Measurements from ENCODE around the gene SNX13.
"Not testable (repeated sequence)": the region's sequence is repeated elsewhere in the genome, so short reads cannot be mapped to it uniquely, and the experiment has no call there.

SNX13 gene

DNA sequence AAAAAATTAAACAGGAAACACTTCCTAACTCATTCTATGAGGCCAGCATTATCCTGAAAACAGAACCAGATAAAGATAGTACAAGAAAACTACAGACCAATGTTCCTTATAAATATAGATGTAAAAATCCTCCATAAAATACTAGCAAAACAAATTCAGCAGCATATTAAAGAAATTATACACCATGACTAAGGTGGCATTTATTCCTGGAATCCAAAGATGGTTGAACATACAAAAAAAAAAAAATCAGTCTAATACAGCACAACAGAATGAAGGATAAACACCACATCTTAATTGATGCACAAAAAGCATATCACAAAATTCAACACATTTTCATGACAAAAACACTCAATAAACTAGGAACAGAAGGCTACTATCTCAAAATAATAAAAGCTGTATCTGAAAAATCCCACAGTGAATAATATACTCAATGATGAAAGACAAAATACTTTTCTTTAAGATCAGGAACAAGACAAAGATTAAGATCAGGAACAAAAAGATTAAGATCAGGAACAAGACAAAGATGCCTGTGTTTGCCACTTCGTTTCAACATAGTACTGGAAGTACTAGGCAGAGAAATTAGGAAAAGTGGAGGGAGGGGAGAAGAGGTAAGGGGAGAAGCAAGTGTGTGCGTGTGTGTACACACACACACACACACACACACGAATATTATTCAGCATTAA is 95.6 kb downstream of the SNX13 start:
- no peak for DNase-seq

DNA sequence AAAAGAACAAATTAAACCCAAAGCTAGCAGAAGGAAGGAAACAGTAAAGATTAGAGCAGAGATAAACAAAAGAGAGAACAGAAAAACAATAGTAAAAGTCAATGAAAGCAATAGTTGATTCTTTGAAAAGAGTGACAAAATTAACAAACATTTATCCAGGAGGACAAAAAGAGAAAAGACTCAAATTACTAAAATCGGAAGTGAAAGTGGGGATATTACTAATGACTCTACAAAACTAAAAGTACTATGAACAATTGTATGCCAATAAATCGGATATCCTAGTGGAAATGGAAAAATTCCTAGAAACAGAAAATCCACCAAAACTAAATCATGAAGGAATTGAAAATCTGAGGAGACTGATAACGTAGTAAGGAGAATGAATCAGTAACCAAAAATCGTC is 96.3 kb downstream of the SNX13 start:
- DNase-seq, result no peak

DNA sequence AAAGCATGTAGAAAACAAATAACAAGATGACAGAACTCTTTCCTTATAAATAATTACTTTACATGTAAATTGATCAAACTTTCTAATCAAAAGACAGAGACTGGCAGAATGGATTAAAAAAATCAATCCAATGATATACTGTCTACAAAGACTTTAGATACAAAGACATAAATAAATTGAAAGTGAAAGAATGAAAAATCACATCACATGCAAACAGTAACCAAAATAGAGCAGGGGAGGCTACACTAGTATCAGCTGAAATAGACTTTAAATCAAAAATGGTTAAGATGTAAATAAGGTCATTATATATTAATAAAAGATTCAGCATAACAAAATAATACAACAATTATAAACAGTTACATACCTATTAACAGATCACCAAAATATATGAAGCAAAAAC is 97.3 kb downstream of the SNX13 start:
- no peak for DNase-seq

DNA sequence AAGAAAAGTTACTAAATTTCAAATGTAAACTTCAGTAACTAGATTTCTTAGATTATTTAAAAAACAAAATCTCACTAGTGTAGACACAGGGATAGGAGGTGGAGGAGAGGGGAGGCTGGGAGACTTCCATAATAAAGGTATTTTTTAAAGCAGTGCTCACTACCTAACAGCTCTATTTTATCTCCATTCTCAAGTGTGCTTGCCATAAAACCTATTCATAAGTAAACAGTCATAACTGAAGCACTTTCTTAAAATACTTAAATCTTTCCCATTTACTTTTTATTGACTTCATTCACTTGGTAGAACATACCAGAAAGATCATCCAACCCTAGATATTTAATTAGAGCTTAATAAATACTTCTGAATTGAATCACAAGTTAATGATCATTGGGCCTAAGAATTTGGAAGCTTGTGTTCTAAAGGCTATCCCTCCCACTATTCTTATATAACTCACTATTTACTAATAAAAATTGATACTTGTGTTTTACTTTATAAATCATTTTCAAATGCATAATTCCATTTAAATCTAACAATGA is 107.4 kb downstream of the SNX13 start:
- DNase-seq, result no peak

DNA sequence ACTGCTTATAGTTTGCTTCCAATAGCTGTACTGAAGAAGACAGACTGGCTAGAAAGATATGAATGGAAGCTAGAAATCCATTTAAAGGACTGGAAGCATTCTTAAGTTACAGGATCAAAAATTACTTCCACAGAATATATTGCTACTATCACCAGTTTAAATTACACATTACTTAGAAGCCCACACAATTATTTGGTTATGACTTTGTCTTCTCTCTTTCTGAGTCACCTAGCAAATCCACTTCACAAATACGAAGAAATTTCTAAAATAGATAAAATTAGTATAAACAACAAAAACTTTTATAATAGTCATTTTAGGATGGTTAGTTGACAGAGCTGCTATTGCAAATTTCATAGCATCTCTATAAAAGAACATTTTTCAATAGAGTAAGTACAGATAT is 108.1 kb downstream of the SNX13 start:
- no peak for DNase-seq

DNA sequence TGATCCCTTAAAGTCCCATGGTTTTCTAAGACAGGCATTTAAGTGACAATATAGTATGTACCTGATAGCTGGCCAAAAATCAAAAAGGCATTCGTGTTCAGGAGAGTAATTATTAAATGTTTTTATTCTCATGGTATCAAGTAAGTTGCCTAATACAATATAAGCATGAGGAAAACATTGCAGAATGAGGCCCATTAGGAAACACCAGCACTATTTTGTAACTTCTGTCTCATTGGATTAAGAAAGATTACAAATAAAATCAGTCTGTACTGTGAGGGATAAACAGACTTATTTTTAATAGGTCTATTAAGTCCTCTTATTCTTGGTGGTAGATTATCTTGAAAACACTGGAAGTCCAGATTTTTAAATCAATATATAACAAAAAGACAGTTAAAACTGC is 110.1 kb downstream of the SNX13 start:
- no peak for DNase-seq

DNA sequence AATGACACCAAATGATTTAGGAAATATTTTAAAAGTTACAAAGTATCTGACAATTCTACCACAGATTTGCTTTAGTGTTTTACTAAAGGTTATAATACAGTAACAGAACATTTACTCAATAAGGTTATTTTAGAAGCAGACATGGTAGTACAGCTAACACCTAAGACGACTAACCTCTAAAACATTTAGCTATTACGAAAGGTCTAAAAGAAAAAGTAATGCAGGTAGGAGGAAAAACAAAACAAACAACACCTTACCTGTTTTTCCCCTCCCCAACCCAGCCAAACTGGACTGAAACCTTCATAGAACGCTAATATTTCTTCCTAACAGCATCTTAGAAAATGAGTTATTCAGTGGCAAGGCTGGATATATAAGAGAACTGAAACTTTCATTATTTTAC is 111.3 kb downstream of the SNX13 start:
- DNase-seq, result no peak

DNA sequence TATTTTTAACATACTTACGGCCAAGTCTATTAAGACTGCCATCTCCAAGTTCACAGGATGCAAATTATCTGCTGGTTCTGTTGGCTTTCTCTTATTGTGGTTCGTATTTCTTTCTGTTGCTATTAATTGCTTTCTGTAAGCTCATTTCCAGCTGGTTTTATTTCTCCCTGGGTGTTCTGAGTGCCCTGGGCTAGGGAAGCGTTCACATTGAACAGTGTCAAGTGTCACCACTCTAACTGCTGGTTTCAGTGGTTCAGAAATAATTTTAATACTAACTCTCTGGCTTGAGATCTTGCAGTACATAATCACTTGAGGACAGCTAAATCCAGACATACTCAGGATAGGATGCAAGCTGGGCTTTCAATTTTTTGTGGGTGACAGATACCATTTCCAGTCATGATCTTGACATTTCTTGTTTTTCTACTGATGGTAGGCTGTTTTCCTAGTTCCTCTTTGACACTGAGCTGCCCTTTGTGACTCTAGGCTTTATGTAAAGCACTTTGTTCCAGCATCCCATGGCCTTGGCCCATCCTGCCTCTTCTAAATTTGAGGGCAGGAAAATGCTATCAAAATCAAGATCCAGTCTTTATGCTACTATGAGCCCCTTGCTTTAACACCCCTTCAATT is 117.6 kb downstream of the SNX13 start:
- no peak for DNase-seq

DNA sequence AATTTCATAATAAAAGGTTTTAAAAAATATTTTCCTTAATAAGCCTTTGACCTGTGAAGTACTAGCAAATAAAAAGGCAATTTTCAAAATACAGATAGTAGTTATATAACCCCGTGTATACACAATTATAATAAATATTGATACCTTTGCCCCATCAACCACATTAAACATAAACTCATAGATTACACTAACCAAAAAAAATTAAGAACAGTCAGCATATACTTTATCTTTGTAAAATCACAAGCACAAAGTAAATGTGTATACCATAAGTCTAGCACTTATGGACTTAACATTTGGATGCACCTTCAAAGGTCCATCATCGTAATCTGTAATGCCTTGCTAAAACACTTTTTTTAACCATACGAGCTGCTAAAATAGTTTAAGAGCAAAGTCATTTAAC is 123.4 kb downstream of the SNX13 start:
- DNase-seq, result no peak

DNA sequence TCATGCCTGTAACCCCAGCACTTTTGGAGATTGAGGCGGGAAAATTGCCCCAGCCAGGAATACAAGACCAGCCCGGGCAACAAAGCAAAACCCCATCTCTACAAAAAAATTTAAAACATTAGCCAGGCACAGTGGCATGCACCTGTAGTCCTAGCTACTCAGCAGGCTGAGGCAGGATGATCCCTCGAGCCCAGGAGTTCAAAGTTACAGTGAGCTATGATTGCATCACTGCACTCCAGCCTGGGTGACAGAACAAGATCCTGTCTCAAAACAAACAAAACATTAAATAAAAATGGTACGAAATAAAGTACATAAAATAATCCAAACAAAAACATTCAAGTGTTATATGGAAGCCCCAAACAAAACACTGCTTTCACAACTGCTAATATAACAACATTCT is 125.0 kb downstream of the SNX13 start:
- no peak for DNase-seq

DNA sequence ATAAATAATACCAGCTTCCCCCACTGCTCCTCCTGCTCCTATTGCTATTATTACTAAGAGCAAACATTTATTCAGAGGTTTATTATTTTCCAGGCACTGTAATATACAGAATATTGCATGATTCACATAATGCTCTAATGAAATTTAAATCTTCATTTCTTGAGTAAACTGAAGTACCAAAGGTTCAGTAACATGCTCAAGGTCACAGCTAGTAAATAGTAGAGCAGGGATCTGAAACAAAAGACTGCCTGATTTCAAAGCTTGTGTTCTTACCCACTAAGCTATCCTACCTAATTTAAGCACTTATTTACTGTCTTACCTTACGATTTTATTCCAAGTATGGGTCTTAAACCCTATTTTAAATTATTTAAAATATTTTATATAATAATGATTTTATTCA is 126.2 kb downstream of the SNX13 start:
- DNase-seq, result no peak

DNA sequence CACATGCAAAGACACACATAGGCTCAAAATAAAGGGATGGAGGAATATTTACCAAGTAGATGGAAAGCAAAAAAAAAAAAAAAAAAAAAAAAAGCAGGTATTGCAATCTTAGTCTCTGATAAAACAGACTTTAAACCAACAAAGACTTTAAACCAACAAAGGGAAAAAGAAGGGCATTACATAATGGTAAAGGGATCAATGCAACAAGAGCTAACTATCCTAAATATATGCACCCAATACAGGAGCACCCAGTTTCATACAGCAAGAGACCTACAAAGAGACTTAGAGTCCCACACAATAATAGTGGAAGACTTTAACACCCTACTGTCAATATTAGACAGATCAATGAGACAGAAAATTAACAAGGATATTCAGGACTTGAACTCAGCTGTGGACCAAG is 131.1 kb downstream of the SNX13 start:
- not testable (repeated sequence) for DNase-seq

DNA sequence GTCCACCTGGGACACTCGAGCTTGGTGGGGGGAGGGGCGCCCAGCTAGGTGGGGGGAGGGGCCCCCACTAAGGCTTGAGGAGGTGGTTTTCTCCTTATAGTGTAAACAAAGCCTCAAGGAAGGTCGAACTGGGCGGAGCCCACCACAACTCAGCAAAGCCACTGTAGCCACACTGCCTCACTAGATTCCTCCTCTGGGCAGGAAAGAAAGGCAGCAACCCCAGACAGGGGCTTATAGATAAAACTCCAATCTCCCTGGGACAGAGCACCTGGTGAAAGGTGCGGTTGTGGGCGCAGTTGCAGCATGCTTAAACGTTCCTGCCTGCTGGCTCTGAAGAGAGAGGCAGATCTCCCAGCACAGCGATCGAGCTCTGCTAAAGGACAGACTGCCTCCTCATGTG is 133.1 kb downstream of the SNX13 start:
- DNase-seq, result no peak

DNA sequence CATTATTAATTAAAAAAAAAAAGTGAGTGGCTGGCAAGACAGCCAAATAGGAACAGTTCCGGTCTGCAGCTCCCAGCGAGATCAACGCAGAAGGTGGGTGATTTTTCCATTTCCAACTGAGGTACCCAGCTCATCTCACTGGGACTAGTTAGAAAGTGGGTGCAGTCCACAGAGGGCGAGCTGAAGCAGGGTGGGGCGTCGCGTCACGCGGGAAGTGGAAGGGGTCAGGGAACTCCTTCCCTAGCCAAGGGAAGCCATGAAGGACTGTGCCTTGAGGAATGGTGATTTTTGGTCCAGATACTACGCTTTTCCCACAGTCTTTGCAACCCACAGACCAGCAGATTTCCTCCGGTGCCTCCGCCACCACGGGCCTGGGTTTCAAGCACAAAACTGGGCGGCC is 133.7 kb downstream of the SNX13 start:
- DNase-seq, result no peak

DNA sequence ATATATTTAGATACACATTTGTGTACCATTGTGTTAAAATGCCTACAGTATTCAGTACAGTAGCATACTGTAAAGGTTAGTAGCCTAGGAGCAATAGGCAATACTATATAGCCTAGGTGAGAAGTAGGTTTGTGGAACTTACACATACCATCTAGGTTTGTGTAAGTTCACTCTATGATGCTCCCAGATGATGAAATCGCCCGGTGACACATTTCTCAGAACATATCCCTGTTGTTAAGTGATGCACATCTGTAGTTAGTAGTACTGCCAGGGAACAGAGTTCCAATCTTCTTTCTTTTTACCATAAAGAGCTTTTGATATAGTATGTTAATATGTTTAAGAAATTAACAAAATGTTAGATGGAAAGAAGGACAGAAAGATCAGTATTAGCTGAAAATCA is 138.2 kb downstream of the SNX13 start:
- no peak for DNase-seq

DNA sequence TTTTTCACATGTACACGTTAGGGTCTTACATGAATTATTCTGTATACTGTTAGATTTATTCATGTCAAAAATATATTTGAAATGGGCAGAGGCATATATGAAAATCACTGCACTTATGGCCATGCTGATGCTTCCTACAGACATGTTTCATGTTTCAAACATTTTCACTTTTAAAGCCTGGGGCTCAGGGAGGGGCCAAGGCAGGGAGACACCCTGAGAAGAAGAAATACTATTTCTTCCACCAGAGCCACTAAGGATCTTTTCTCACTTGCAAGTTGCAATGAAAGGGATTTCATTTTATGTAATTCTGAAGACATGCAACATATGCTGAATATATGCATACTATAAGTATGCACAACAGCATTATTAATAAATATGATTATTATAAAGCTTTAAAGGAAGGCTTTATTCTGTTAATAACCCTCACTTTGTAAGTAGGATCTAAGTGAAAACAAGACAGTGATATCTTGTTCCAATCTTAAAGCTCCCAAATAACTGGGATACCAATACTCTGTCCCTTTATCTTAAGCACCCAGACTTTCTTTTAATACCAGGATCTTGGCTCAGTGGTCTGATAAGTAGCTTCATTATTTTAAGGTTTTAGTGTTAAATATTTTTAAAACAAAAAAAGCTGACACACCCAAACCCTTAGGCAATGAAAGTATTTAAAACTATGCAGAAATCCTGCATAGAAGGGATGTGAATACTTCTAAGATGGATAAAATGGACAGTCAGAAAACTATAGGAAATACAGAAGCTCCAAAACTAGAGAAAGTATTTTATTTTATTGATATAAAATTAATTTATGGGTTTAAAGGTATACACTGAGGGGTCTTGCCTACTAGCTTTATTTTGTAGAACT is 148.0 kb downstream of the SNX13 start:
- DNase-seq, result no peak

DNA sequence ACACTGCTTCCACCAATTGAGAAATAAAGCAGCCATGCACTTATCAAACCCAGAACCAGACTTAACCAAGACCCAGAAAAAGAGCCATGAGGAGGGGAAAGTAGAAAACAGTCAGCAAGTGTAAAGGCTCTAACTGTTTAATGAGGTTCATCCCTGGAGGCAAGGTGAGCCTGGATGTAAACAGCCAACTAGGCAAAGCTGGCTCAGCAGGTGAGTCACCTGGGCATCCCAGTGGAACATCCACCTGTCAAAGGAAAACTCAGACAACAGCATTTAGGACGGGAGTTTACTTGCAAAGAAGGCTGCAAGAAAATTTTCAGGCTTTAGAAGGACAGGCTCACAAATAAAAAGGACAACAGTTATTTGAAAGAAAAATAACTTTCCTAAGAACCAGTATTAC is 153.0 kb downstream of the SNX13 start:
- DNase-seq, result no peak

DNA sequence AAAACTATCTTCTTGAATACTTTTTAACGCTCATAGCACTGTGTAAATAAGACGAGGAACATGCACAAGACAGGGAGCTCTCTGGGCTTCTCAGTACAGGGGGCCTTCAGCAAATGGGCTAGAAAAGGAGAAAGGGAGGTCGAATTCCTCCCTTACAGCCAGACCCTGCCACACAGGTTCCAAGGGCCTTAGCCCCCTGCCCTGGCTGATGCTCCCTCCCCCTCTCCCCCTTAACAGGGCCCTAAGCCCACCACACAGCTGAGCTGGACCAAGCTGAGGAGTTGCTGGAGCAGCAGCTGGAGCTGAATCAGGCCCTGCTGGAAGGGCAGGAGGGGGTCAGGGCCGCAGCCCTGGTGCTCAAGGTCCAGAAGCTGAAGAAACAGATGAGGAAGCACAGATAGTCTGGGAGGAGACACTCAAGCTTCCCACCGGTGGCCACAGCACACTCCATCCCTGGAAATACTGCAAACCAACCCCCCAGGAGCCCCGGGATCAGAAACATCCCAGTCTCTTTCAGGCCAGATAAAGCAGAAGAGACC is 153.9 kb downstream of the SNX13 start:
- DNase-seq, result no peak

DNA sequence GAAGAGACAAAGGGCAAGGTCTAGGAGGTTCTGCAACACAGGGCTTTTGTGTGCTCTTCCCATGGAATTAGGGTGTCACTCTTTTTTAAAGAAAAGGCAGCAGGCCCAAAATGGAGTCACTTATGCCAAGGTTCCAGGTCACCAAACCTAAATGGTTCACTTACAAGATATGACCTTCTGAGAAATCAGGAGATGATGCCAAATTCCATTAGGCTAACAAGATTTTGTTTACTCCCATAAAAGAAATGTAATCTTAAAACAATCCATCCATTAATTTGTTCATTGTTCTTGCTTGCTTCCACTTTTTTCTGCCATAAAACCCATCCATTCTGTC is 158.1 kb downstream of the SNX13 start:
- DNase-seq, result no peak

DNA sequence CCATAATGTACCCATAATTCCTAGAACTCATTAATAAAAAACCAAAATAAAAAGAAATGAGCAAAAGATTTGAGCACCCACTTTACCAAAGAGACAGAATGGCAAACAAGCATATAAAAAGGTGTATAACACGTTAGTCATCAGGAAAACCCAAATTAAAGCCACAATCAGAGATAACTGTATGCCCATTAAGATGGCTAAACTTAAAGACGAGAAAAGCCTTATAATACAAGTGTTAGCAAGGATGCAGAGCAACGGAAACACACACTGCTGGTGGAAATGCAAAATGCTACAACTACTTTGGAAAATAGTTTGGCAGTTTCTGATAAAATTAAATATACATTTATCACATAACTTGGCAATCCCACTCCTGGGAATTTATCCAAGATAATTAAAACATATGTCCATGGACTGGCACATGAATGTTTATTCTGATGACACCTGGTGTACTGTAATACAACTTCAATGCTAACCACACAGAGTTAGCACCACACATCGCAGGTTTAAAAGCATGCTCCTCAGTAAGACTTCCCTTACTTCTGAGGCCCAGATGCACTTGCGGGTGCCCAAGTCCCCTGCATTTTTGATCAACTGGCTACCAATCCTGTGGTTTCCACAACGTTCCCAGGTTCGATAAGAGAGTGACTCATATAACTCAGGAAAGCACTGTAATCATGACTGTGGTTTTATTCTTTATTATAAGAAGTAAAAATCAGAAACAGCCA is 158.6 kb downstream of the SNX13 start:
- no peak for DNase-seq

DNA sequence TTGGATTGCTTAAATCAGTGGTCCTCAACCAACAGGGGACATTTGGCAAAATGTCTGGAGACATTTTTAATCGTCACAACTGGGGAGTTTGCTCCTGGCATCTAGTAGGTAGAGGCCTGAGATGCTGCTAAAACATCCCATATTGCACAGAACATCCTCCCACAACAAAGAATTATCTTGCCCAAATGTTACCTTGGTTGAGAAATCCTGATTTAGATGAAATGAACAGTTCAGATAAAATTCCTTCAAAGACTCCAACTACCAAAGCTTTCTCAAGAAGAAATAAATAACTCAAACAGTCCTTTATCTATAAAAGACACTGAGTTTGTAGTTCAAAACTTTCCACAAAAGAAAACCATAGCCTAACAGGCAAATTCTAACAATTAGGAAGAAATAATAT is 160.9 kb downstream of the SNX13 start:
- DNase-seq, result no peak

DNA sequence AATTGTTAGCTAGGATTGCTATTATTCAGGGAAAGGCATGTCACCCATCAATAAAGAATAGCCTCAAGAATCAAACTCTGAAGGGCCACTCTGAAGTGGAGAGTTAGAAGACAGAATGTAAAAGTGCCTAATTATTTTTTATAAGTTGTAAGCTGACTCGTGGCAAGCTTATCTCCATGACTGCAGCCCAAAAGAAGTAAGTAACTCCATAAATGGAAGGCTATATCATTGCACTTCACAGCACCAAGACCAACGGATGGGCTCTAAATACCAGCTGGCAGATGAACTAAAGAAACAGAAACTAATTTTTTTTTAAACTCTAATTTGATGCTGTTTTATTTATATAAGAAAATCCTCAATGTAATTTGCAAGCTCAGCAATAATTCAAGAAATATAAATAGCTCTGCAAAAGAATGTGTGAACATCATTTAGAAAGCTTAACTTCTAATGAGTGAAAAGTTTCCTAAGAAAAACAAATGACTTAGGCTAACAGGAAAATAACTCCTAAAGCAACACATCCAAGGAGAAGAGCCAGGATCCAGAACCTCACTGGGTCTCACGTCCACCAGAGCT is 165.5 kb downstream of the SNX13 start:
- no peak for DNase-seq

DNA sequence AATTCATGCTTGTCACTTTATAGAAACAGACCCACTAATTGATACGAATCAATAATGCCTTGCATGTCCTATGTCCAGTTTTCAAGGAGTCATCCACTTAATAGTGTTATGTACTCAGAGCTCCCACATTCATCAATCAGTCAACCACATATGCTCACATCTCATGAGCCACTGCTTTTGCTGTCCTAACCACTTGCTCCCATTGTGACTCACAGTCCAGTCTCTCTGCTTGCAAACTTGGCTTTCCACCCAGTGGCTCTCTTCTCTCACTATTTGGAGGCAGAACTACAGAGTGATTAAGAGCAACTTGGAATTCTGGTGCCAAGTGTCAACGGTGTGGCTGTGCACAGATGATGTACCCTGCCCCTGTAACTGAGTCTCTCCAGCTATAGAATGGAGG is 166.0 kb downstream of the SNX13 start:
- DNase-seq, result no peak

All from activated CD4-positive, alpha-beta T cell treated with anti-CD3 and anti-CD28 coated beads, Interleukin-2, amount 50 U/mL, for 4 hours (primary cell).